ENCODE measurements around the gene PIH1D2. TPM values are rescaled to one million over a fixed set of nuclear protein-coding genes. Genes with fewer than 3 reads are reported as not detected.

Gene PIH1D2
- total and polyA plus RNA-seq, 2 donors (not counting 3 experiments of a cell fraction or from before 2014, with no cell fraction given), result 0.51 to 1.3 TPM

- ChIA-PET CTCF (interaction anchor here (1.0 to 1.9 kb wide), 4 partner anchors 28 to 215 kb away, joined by 3 to 9 read pairs (median 8); partner anchors contain the start of gene BCO2), POLR2A (no interaction called here)
- H3K4me2 ChIP-seq (ENCODE audit: insufficient read depth, low read length), result peak overlapping the region; percentile 81
- no peak for TF ChIP-seq GATA2 (IDR thresholded peaks at IDR 0.05; ENCODE audit: insufficient read depth, insufficient read length, low read depth, low read length)
- peak; percentile 62 for TF ChIP-seq MAX (IDR thresholded peaks at IDR 0.05; ENCODE audit: insufficient read depth, insufficient read length)
- no peak for TF ChIP-seq MYC (IDR thresholded peaks at IDR 0.05; ENCODE audit: low read depth, low read length)
- TF ChIP-seq POLR2A (IDR thresholded peaks at IDR 0.05; ENCODE audit: low read depth, low read length), result peak; percentile 25
- peak overlapping the region; percentile 37 to 90 (median 86) for H3K4me3 ChIP-seq (replicated peaks in 1 of 3; ENCODE audit: insufficient read depth in 1 of 3, low read depth in 1 of 3, low read length in 3 of 3)
- H3K9me1 ChIP-seq (replicated peaks; ENCODE audit: control insufficient read depth, extremely low read depth, insufficient read depth, low read length), result no peaks in the 10 kb centered on the region
- FAIRE-seq, result no peak
- intact Hi-C loops (cut with micrococcal nuclease) (loop anchor here (1.0 to 10.0 kb wide), 8 partner anchors 12 to 481 kb away; partner anchors contain the start of genes BCO2, CFAP68, FDXACB1 and NKAPD1), dilution Hi-C loops (cut with MboI; ENCODE audit: extremely low pct_ligation_motif_present, low sequenced_read_pairs) (no loop called here)
- peak overlapping the region; percentile 61 for H2AFZ ChIP-seq (ENCODE audit: low read depth, low read length)
- peak overlapping the region; percentile 85 for H3K9ac ChIP-seq (replicated peaks; ENCODE audit: extremely low read depth, insufficient read depth, low read length)
- H3K9me3 ChIP-seq (replicated peaks; ENCODE audit: control insufficient read depth, insufficient read depth, low read length), result no peaks in the 10 kb centered on the region
- no peaks in the 10 kb centered on the region for H4K20me1 ChIP-seq (replicated peaks; ENCODE audit: control insufficient read depth, extremely low read depth, insufficient read depth, low read length)
- H3K27ac ChIP-seq (ENCODE audit: insufficient read depth, low read depth, low read length), result peak overlapping the region; percentile 42
- no peak for DNase-seq (ENCODE audit: low read depth, low spot score)
- H3K4me1 ChIP-seq (ENCODE audit: control insufficient read depth, extremely low read depth, insufficient read depth, low read length), result peaks cover 13% of the 10 kb centered on the region
- peaks cover 39% of the 10 kb centered on the region for H3K79me2 ChIP-seq (ENCODE audit: control insufficient read depth, insufficient read depth, low read length)
- no peaks in the 10 kb centered on the region for H3K27me3 ChIP-seq (ENCODE audit: control insufficient read depth in 2 of 2, insufficient read depth in 2 of 2, low read length in 2 of 2)
- TSS peak; percentile 68 for BruUV-seq (replicated peaks)
- peaks cover 14 to 16% of the 10 kb centered on the region in 2 experiments for H3K36me3 ChIP-seq (ENCODE audit: control insufficient read depth in 2 of 2, extremely low read depth in 1 of 2, insufficient read depth in 2 of 2, low read length in 2 of 2)
Observed at GRCh38 chr11:112085822-112086421, 12.1 kb upstream of the PIH1D2 start.

DNA sequence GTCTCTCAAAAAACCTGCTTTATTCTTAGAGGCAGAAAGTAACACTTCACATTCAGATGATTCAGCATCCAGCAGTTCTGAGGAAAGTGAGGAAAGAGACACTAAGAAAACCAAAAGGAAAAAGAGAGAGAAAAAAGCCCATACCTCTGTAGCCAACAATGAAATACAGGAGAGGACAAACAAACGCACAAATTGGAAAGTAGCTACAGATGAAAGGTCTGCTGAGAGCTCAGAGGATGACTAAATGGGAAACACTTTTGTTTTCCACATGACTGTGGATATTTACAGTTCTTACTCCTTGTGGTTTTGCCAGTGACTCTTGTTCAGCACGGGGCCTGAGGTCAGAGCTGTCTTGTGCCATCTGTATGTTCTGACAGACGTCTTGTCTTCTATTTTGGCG is 8.9 kb upstream of the PIH1D2 start:
- ChIA-PET CTCF (interaction anchor here (1.3 to 1.4 kb wide), 2 partner anchors 40 to 198 kb away, joined by 3 read pairs; no protein-coding TSS in a partner anchor), POLR2A (no interaction called here)
- no peak overlapping the region for H3K27ac ChIP-seq (ENCODE audit: insufficient read depth, low read depth, low read length)
- dilution Hi-C loops (cut with MboI; ENCODE audit: extremely low pct_ligation_motif_present, low sequenced_read_pairs), result no loop called here
- no peak for DNase-seq (ENCODE audit: low read depth, low spot score)
- H4K20me1 ChIP-seq (replicated peaks; ENCODE audit: control insufficient read depth, extremely low read depth, insufficient read depth, low read length), result no peaks in the 10 kb centered on the region
- peaks cover 15 to 26% of the 10 kb centered on the region in 2 experiments for H3K36me3 ChIP-seq (ENCODE audit: control insufficient read depth in 2 of 2, extremely low read depth in 1 of 2, insufficient read depth in 2 of 2, low read length in 2 of 2)
- H3K9ac ChIP-seq (replicated peaks; ENCODE audit: extremely low read depth, insufficient read depth, low read length), result no peak overlapping the region
- H3K4me1 ChIP-seq (ENCODE audit: control insufficient read depth, extremely low read depth, insufficient read depth, low read length), result peaks cover 11% of the 10 kb centered on the region
- no peaks in the 10 kb centered on the region for H3K9me3 ChIP-seq (replicated peaks; ENCODE audit: control insufficient read depth, insufficient read depth, low read length)
- intact Hi-C loops (cut with micrococcal nuclease), result loop anchor here (10.0 kb wide), 1 partner anchor 478 kb away; the partner anchor contains the start of gene SIK2
- H3K79me2 ChIP-seq (ENCODE audit: control insufficient read depth, insufficient read depth, low read length), result peaks cover 30% of the 10 kb centered on the region
- H3K4me3 ChIP-seq (replicated peaks in 1 of 3; ENCODE audit: insufficient read depth in 1 of 3, low read depth in 1 of 3, low read length in 3 of 3), result no peak overlapping the region
- no TSS peak for BruUV-seq (replicated peaks)
- TF ChIP-seq JUN (IDR thresholded peaks at IDR 0.05; ENCODE audit: borderline replicate concordance, insufficient read depth, insufficient read length, low read depth), result no peak
- peak; percentile 23 for TF ChIP-seq POLR2A (IDR thresholded peaks at IDR 0.05; ENCODE audit: low read depth, low read length)
- no peak for TF ChIP-seq MAX (IDR thresholded peaks at IDR 0.05; ENCODE audit: insufficient read depth, insufficient read length)
- no peak overlapping the region for H3K4me2 ChIP-seq (ENCODE audit: insufficient read depth, low read length)
- FAIRE-seq, result no peak
- no peak overlapping the region for H2AFZ ChIP-seq (ENCODE audit: low read depth, low read length)
- no peaks in the 10 kb centered on the region for H3K27me3 ChIP-seq (ENCODE audit: control insufficient read depth in 2 of 2, insufficient read depth in 2 of 2, low read length in 2 of 2)
- H3K9me1 ChIP-seq (replicated peaks; ENCODE audit: control insufficient read depth, extremely low read depth, insufficient read depth, low read length), result no peaks in the 10 kb centered on the region

Measured in endothelial cell of umbilical vein (primary cell).